HEK293 (cell line): ENCODE results near the gene ZCCHC3.
A peak's percentile ranks its signal among the peaks of the same experiment; 100 is the strongest.

Experiments used
- AEBP2 ChIP-seq: fragments of 450-650 bp; formaldehyde crosslinking; IDR thresholded peaks from 2 replicates; pipeline ENCODE4 v1.5.1; 2016; ENCODE audit warnings: missing biosample characterization, missing genetic modification characterization, borderline replicate concordance
- FEZF1 ChIP-seq: fragments of 450-650 bp; formaldehyde crosslinking; IDR thresholded peaks from 2 replicates; pipeline ENCODE4 v1.5.1; 2016; ENCODE audit warnings: missing biosample characterization, missing genetic modification characterization
- GFI1B ChIP-seq: fragments of 450-650 bp; formaldehyde crosslinking; IDR thresholded peaks from 2 replicates; pipeline ENCODE4 v1.5.1; 2016; ENCODE audit warnings: missing biosample characterization, missing genetic modification characterization
- HOXC10 ChIP-seq: sonication (generic); formaldehyde crosslinking; IDR thresholded peaks from 2 replicates; pipeline ENCODE4 v1.8.1; 2023; ENCODE audit warnings: mild to moderate bottlenecking, missing genetic modification reagents
- KLF1 ChIP-seq: fragments of 450-650 bp; formaldehyde crosslinking; IDR thresholded peaks from 2 replicates; pipeline ENCODE4 v1.5.1; 2016; ENCODE audit warnings: missing biosample characterization, missing genetic modification characterization
- KLF10 ChIP-seq: fragments of 450-650 bp; IDR thresholded peaks from 2 replicates; pipeline ENCODE4 v1.5.1; 2018; ENCODE audit warnings: missing biosample characterization, mild to moderate bottlenecking, missing genetic modification characterization
- KLF8 ChIP-seq: fragments of 450-650 bp; formaldehyde crosslinking; IDR thresholded peaks from 2 replicates; pipeline ENCODE4 v1.5.1; 2016; ENCODE audit warnings: missing biosample characterization, missing genetic modification characterization
- KLF9 ChIP-seq: fragments of 450-650 bp; formaldehyde crosslinking; IDR thresholded peaks from 2 replicates; pipeline ENCODE4 v1.5.1; 2016; ENCODE audit warnings: missing biosample characterization, missing genetic modification characterization, low read depth
- PRDM10 ChIP-seq: fragments of 450-650 bp; formaldehyde crosslinking; IDR thresholded peaks from 2 replicates; pipeline ENCODE4 v1.5.1; 2016; ENCODE audit warnings: missing biosample characterization, missing genetic modification characterization
- SP3 ChIP-seq: fragments of 450-650 bp; formaldehyde crosslinking; IDR thresholded peaks from 2 replicates; pipeline ENCODE4 v1.5.1; 2016; ENCODE audit warnings: missing biosample characterization, missing genetic modification characterization
- TSHZ1 ChIP-seq: fragments of 450-650 bp; formaldehyde crosslinking; IDR thresholded peaks from 2 replicates; pipeline ENCODE4 v1.5.1; 2016; ENCODE audit warnings: missing biosample characterization, missing genetic modification characterization, borderline replicate concordance
- WT1 ChIP-seq: fragments of 450-650 bp; formaldehyde crosslinking; IDR thresholded peaks from 2 replicates; pipeline ENCODE4 v1.5.1; 2016; ENCODE audit warnings: missing biosample characterization, missing genetic modification characterization
- ZBTB1 ChIP-seq: fragments of 450-650 bp; formaldehyde crosslinking; IDR thresholded peaks from 2 replicates; pipeline ENCODE4 v1.5.1; 2016; ENCODE audit warnings: missing biosample characterization, missing genetic modification characterization
- ZBTB7A ChIP-seq: fragments of 450-650 bp; formaldehyde crosslinking; IDR thresholded peaks from 2 replicates; pipeline ENCODE4 v1.5.1; 2016; ENCODE audit warnings: low read depth, missing biosample characterization, missing genetic modification characterization
- ZFP69B ChIP-seq: fragments of 450-650 bp; formaldehyde crosslinking; IDR thresholded peaks from 2 replicates; pipeline ENCODE4 v1.5.1; 2016; ENCODE audit warnings: missing biosample characterization, missing genetic modification characterization
- ZNF10 ChIP-seq: fragments of 450-650 bp; formaldehyde crosslinking; IDR thresholded peaks from 2 replicates; pipeline ENCODE4 v1.5.1; 2017; ENCODE audit warnings: missing biosample characterization, missing genetic modification characterization
- ZNF112 ChIP-seq: fragments of 450-650 bp; formaldehyde crosslinking; IDR thresholded peaks from 2 replicates; pipeline ENCODE4 v1.5.0; 2017; ENCODE audit warnings: missing biosample characterization, missing genetic modification characterization
- ZNF114 ChIP-seq: fragments of 450-650 bp; formaldehyde crosslinking; IDR thresholded peaks from 2 replicates; pipeline ENCODE4 v1.5.0; 2017; ENCODE audit warnings: missing biosample characterization, missing genetic modification characterization
- ZNF169 ChIP-seq: fragments of 450-650 bp; formaldehyde crosslinking; IDR thresholded peaks from 2 replicates; pipeline ENCODE4 v1.5.1; 2016; ENCODE audit warnings: missing biosample characterization, missing genetic modification characterization
- ZNF24 ChIP-seq: fragments of 450-650 bp; formaldehyde crosslinking; IDR thresholded peaks from 2 replicates; pipeline ENCODE4 v1.5.1; 2016; ENCODE audit warnings: missing biosample characterization, missing genetic modification characterization
- ZNF26 ChIP-seq: fragments of 450-650 bp; formaldehyde crosslinking; IDR thresholded peaks from 2 replicates; pipeline ENCODE4 v1.5.1; 2016; ENCODE audit warnings: missing biosample characterization, missing genetic modification characterization
- ZNF341 ChIP-seq: fragments of 450-650 bp; formaldehyde crosslinking; IDR thresholded peaks from 2 replicates; pipeline ENCODE4; 2016; ENCODE audit warnings: low read depth, missing biosample characterization, missing genetic modification characterization
- ZNF544 ChIP-seq: fragments of 450-650 bp; formaldehyde crosslinking; IDR thresholded peaks from 2 replicates; pipeline ENCODE4 v1.5.0; 2017; ENCODE audit warnings: missing biosample characterization, missing genetic modification characterization
- ZNF600 ChIP-seq: fragments of 450-650 bp; formaldehyde crosslinking; IDR thresholded peaks from 2 replicates; pipeline ENCODE4 v1.5.1; 2016; ENCODE audit warnings: missing biosample characterization, missing genetic modification characterization
- ZNF623 ChIP-seq: fragments of 450-650 bp; formaldehyde crosslinking; IDR thresholded peaks from 2 replicates; pipeline ENCODE4 v1.5.1; 2016; ENCODE audit warnings: missing biosample characterization, missing genetic modification characterization
- ZNF629 ChIP-seq: fragments of 450-650 bp; formaldehyde crosslinking; IDR thresholded peaks from 2 replicates; pipeline ENCODE4 v1.5.1; 2017; ENCODE audit warnings: missing biosample characterization, missing genetic modification characterization
- ZNF677 ChIP-seq: fragments of 450-650 bp; IDR thresholded peaks from 2 replicates; pipeline ENCODE4 v1.5.0; 2018; ENCODE audit warnings: missing biosample characterization, mild to moderate bottlenecking, missing genetic modification characterization, moderate library complexity
- ZNF692 ChIP-seq: fragments of 450-650 bp; formaldehyde crosslinking; IDR thresholded peaks from 2 replicates; pipeline ENCODE4 v1.5.1; 2016; ENCODE audit warnings: missing biosample characterization, missing genetic modification characterization
- ZNF791 ChIP-seq: fragments of 450-650 bp; formaldehyde crosslinking; IDR thresholded peaks from 2 replicates; pipeline ENCODE4 v1.5.1; 2016; ENCODE audit warnings: missing biosample characterization, missing genetic modification characterization
- ZNF843 ChIP-seq: fragments of 450-650 bp; formaldehyde crosslinking; IDR thresholded peaks from 2 replicates; pipeline ENCODE4 v1.5.1; 2016; ENCODE audit warnings: missing biosample characterization, missing genetic modification characterization

Gene ZCCHC3

GRCh38 chr20:346640-347316, 49.4 kb downstream of the ZCCHC3 start, which contains the start of gene NRSN2 (continued):
- no peak for TF ChIP-seq ZBTB1 (tag by site-specific recombination)
- TF ChIP-seq ZNF791 (tag by site-specific recombination): no peak
- peak; percentile 77; the same call in 1 of the 2 replicates for TF ChIP-seq KLF8 (tag by site-specific recombination)
- peak; percentile 40; the same call in 1 of the 2 replicates for TF ChIP-seq ZNF629 (tag by site-specific recombination)
- TF ChIP-seq FEZF1: no peak
- peak; percentile 83 for TF ChIP-seq KLF1 (tag by site-specific recombination)
- TF ChIP-seq ZNF843 (tag by site-specific recombination): no peak
- 0 out of 2 replicates have a peak, but pooled peaks have one; percentile 25 for TF ChIP-seq KLF10 (tag by site-specific recombination)
- TF ChIP-seq ZNF114 (tag by site-specific recombination): no peak
- peak; percentile 35; the same call in 1 of the 2 replicates for TF ChIP-seq ZFP69B (tag by site-specific recombination)
- TF ChIP-seq ZBTB7A (tag by site-specific recombination): no peak
- TF ChIP-seq ZNF341 (tag by site-specific recombination): peak; percentile 64
- no peak for TF ChIP-seq ZNF112 (tag by site-specific recombination)
- TF ChIP-seq TSHZ1: no peak
- TF ChIP-seq ZNF169 (tag by site-specific recombination): no peak
- peak; percentile 53 for TF ChIP-seq ZNF600 (tag by site-specific recombination)
- no peak for TF ChIP-seq ZNF10 (tag by site-specific recombination)
- TF ChIP-seq GFI1B: no peak
- TF ChIP-seq SP3 (tag by site-specific recombination): peak; percentile 71
- no peak for TF ChIP-seq ZNF26 (tag by site-specific recombination)
- no peak for TF ChIP-seq ZNF544
- no peak for TF ChIP-seq AEBP2 (tag by site-specific recombination)
- peak; percentile 64; the same call in 1 of the 2 replicates for TF ChIP-seq ZNF24
- no peak for TF ChIP-seq ZNF623 (tag by site-specific recombination)
- TF ChIP-seq KLF9 (tag by site-specific recombination): peak; percentile 69
- peak; percentile 51 for TF ChIP-seq ZNF692 (tag by site-specific recombination)
- no peak for TF ChIP-seq ZNF677
- TF ChIP-seq HOXC10 (CRISPR knock-in tag): no peak
- TF ChIP-seq PRDM10 (tag by site-specific recombination): peak; percentile 55; the same call in 1 of the 2 replicates
- peak; percentile 30; the same call in 1 of the 2 replicates for TF ChIP-seq WT1 (tag by site-specific recombination)
